NT2/D1 (cell line): ENCODE data around the gene ZBTB16.

ENCODE experiments used
- SUZ12 ChIP-seq: IDR thresholded peaks from 2 replicates; pipeline ENCODE4 v1.6.1; 2011; ENCODE audit not compliant: insufficient read length, insufficient read depth; ENCODE audit errors: extremely low read depth
- YY1 ChIP-seq: IDR thresholded peaks from 2 replicates; pipeline ENCODE4 v1.6.1; 2011; ENCODE audit not compliant: insufficient read length, insufficient read depth
- ZNF274 ChIP-seq: IDR thresholded peaks from 2 replicates; pipeline ENCODE4 v1.6.1; 2011; ENCODE audit warnings: mild to moderate bottlenecking, low read depth, low read length

GRCh38 chr11:114026355-114026754, 33.2 kb upstream of the ZBTB16 start:
- TF ChIP-seq YY1 (no peak), SUZ12 (no peak), ZNF274 (no peak)
